ENCODE data around the gene NUDT22.

GRCh38 chr11:64232967-64233315, 6.9 kb downstream of the NUDT22 start:
- TF ChIP-seq POLR2AphosphoS5 (IDR thresholded peaks at IDR 0.05; ENCODE audit: low read depth, low read length) (no peak), POLR2A (IDR thresholded peaks at IDR 0.05; ENCODE audit: low read depth, low read length) (no peak), SPI1 (IDR thresholded peaks at IDR 0.05; ENCODE audit: low read depth, low read length) (no peak), TAF1 (IDR thresholded peaks at IDR 0.05; ENCODE audit: low read depth, low read length) (no peak), POU2F2 (IDR thresholded peaks at IDR 0.05; ENCODE audit: low read depth, low read length) (no peak), PAX5 (IDR thresholded peaks at IDR 0.05; ENCODE audit: insufficient read depth, low read length, severe bottlenecking) (no peak)
